ENCODE data around the gene AGAP5. TPM values are rescaled to one million over a fixed set of nuclear protein-coding genes. Genes with fewer than 3 reads are reported as not detected.

AGAP5 gene
- total and polyA plus RNA-seq, 11 donors = 1.2 to 6.2 (median 3.3) TPM

DNA sequence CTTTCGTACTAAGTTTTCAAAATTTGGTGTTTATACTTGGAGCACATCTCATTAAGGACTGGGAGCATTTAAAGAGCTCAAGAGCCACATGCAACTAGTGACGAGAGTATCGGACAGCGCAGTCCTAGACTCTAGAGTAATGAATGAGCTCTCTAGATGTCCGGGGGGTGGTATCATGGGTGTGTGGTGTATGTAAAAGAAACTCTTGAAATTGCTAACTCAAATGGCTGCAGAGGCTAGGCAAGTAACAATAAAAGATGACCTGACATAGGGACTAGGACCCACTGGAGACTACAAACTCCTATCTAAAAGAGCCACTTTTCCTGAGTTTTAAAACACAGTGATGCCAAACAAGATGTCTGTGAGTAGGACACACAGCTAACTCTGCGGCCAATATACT, 70.6 kb downstream of the AGAP5 start:
- no peaks in the 10 kb centered on the region for H3K9me3 ChIP-seq
- H3K36me3 ChIP-seq = no peaks in the 10 kb centered on the region
- H3K4me1 ChIP-seq = peaks cover 0 to 18% (median 9%) of the 10 kb centered on the region in 12 donors
- whole genome bisulfite sequencing, 4 donors = 96 to 98% (median 97%) methylated on average over 6 of the region's 6 CpGs
- TF ChIP-seq, protein P1, sequence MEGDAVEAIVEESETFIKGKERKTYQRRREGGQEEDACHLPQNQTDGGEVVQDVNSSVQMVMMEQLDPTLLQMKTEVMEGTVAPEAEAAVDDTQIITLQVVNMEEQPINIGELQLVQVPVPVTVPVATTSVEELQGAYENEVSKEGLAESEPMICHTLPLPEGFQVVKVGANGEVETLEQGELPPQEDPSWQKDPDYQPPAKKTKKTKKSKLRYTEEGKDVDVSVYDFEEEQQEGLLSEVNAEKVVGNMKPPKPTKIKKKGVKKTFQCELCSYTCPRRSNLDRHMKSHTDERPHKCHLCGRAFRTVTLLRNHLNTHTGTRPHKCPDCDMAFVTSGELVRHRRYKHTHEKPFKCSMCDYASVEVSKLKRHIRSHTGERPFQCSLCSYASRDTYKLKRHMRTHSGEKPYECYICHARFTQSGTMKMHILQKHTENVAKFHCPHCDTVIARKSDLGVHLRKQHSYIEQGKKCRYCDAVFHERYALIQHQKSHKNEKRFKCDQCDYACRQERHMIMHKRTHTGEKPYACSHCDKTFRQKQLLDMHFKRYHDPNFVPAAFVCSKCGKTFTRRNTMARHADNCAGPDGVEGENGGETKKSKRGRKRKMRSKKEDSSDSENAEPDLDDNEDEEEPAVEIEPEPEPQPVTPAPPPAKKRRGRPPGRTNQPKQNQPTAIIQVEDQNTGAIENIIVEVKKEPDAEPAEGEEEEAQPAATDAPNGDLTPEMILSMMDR (IDR thresholded peaks at IDR 0.05) = no peak
- TF ChIP-seq POLR2A (IDR thresholded peaks at IDR 0.05) = no peak
- no peak for DNase-seq
- no peak overlapping the region for H3K27ac ChIP-seq
- H3K4me3 ChIP-seq = no peak overlapping the region
- ATAC-seq = no peak
- no peaks in the 10 kb centered on the region for H3K27me3 ChIP-seq
- intact Hi-C loops (cut with DNase I) = loop anchor here in 8 of 10 donors (5.0 to 10.0 kb wide), 6 partner anchors 35 to 100 kb away; partner anchors contain the start of gene USP54 (in 2 of the 8)

DNA sequence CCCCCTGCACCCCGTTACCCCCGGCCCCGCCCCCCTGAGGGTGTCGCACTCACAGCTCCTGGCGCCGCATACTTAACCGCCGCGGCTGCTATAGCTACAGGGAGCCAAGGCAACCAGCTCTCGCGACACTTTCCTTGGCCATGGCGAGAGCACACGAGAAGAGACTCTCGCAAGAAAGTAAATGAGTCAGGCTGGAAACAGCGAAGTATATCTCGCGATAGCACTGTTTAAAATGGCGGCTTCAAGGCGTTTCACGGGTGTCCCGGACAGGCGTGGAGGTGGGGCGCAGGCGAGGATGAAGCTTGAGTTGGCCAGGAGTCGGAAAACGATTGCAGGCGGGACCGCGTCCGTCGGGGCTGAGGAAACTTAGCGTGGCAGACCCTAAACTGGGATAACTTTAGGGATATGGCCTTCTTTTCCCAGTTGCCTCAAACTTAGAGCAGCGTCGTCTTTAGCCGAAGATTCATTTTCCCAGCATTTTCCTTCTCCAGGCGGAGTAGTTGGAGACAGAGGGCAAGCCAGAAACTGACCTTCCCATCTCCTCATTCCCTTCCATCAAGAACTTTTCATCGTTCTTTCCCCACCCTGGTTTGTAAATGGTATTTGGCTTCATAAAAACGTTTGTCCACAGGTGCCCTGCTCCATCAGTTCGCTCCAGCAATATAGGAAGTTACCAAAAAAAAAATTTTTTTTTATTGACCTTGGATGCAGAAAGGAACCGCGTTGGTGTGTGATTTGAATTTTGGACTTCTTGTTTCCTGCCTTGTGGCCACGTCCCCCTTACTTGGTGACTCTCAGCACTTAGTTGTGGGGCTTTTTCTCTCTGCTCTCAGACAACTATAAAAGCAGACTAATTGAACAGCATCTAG, 71.8 kb downstream of the AGAP5 start:
- ATAC-seq = peak; percentile 96 to 99 (median 98)
- H3K27me3 ChIP-seq = no peaks in the 10 kb centered on the region
- DNase-seq = peak; percentile 92 to 95 (median 93)
- peaks cover 0 to 18% (median 9%) of the 10 kb centered on the region in 12 donors for H3K4me1 ChIP-seq
- no peaks in the 10 kb centered on the region for H3K36me3 ChIP-seq
- peak overlapping the region; percentile 62 to 99 (median 84) for H3K4me3 ChIP-seq
- WGBS, 4 donors = 2 to 5% (median 3%) methylated on average over 36 to 42 of the region's 42 CpGs
- no peaks in the 10 kb centered on the region for H3K9me3 ChIP-seq
- H3K27ac ChIP-seq = peak overlapping the region; percentile 41 to 89 (median 82)
- intact Hi-C loops (cut with DNase I) = loop anchor here in 8 of 10 donors (5.0 to 10.0 kb wide), 6 partner anchors 34 to 99 kb away; partner anchors contain the start of gene USP54 (in 2 of the 8)
- peak in 1 of 2 donors; percentile 51 for TF ChIP-seq POLR2A (IDR thresholded peaks at IDR 0.05)
- TF ChIP-seq, protein P1 (IDR thresholded peaks at IDR 0.05) = no peak

DNA sequence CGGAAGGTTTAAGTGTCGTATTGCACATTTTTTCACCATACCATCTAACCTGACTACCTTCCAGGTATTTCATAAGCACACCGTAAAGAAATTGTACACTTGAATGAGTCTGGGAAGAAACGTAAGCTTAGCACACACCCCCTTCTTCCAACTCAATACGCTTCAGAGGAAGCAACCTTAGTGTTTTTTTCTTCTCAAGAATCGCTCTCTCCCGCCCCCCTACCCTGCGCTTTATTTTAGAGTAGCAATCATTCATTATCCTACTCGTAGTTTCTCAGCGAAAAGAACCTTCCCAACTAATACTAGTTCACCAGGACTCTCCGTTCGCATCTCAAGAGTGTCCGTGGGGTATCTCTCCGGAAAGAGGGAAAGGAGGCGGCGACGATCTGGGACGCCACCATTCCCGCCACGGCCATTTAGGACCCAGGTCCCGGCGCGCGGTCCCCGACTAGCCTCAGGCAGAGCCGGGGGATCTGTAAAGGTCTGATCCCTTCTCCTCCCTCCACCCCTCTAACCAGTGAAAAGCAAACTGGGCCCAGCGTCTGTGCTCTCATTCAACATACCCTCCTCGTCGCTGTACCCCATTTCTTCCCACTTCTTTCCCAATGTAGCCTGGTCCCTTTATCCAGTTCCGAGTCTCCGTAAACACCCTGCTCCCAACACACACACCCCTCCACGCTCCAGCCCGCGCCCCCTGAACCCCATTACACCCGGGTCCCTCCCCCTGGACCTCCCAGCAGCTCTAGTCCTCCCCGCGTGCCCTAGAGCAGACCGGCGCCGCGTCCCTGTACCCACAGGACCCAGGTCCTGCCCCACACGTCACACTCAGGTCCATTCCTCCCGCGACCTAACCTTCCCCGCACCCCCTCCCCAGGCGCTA, 72.7 kb downstream of the AGAP5 start:
- intact Hi-C loops (cut with DNase I) = loop anchor here in 8 of 10 donors (5.0 to 10.0 kb wide), 6 partner anchors 33 to 98 kb away; partner anchors contain the start of gene USP54 (in 2 of the 8)
- no peaks in the 10 kb centered on the region for H3K9me3 ChIP-seq
- H3K4me1 ChIP-seq = peaks cover 0 to 18% (median 9%) of the 10 kb centered on the region in 12 donors
- no peaks in the 10 kb centered on the region for H3K36me3 ChIP-seq
- WGBS, 4 donors = 1% methylated on average over 46 of the region's 46 CpGs
- H3K4me3 ChIP-seq = peak overlapping the region; percentile 62 to 99 (median 84)
- DNase-seq = peak in 2 of 5 donors; percentile 25 to 66
- peak; percentile 37 to 82 (median 78) for ATAC-seq
- peak overlapping the region; percentile 41 to 86 (median 76) for H3K27ac ChIP-seq
- TF ChIP-seq, protein P1 (IDR thresholded peaks at IDR 0.05) = no peak
- no peaks in the 10 kb centered on the region for H3K27me3 ChIP-seq

Other genes with a start within 250 kb of the AGAP5 start
- gene PPP3CB, start 202.1 kb downstream of the AGAP5 start, total RNA-seq = 10 to 100 TPM; 46.6 to 77.1 (median 65.0) TPM
- 10 to 100 TPM; 29.0 to 49.3 TPM for gene PPP3CB, start 202.1 kb downstream of the AGAP5 start, polyA plus RNA-seq
- gene USP54, start 106.8 kb downstream of the AGAP5 start, total RNA-seq = 10 to 100 TPM; 14.1 to 37.3 (median 20.1) TPM
- 10 to 100 TPM in 1 of 2 donors, 1 to 10 TPM in 1; 9.1 to 10.4 TPM for gene USP54, start 106.8 kb downstream of the AGAP5 start, polyA plus RNA-seq
- gene MYOZ1, start 56.6 kb downstream of the AGAP5 start, total RNA-seq = 1 to 10 TPM in 3 of 9 donors, under 1 TPM in 5, not detected in 1; 0.23 to 2.5 (median 0.74) TPM
- under 1 TPM; 0.28 to 0.76 TPM for gene MYOZ1, start 56.6 kb downstream of the AGAP5 start, polyA plus RNA-seq
- 100 to 1,000 TPM; 129 to 649 (median 387) TPM for gene SYNPO2L, start 42.1 kb downstream of the AGAP5 start, total RNA-seq
- 100 to 1,000 TPM in 1 of 2 donors, 10 to 100 TPM in 1; 77.8 to 246 TPM for gene SYNPO2L, start 42.1 kb downstream of the AGAP5 start, polyA plus RNA-seq
- gene SEC24C, start 46.3 kb upstream of the AGAP5 start, total RNA-seq = 10 to 100 TPM; 42.8 to 65.5 (median 49.5) TPM
- 10 to 100 TPM; 26.4 to 59.6 TPM for gene SEC24C, start 46.3 kb upstream of the AGAP5 start, polyA plus RNA-seq
- gene CHCHD1, start 83.9 kb upstream of the AGAP5 start, total RNA-seq = 10 to 100 TPM; 17.3 to 39.8 (median 22.7) TPM
- 10 to 100 TPM; 76.0 to 77.9 TPM for gene CHCHD1, start 83.9 kb upstream of the AGAP5 start, polyA plus RNA-seq
- gene ZSWIM8, start 87.5 kb upstream of the AGAP5 start, total RNA-seq = 10 to 100 TPM; 37.6 to 69.7 (median 58.0) TPM
- gene ZSWIM8, start 87.5 kb upstream of the AGAP5 start, polyA plus RNA-seq = 10 to 100 TPM; 47.8 to 64.6 TPM
- gene NDST2, start 113.5 kb upstream of the AGAP5 start, total RNA-seq = 10 to 100 TPM in 6 of 9 donors, 1 to 10 TPM in 3; 5.8 to 32.3 (median 12.3) TPM
- 1 to 10 TPM; 8.3 to 9.4 TPM for gene NDST2, start 113.5 kb upstream of the AGAP5 start, polyA plus RNA-seq
- 10 to 100 TPM; 10.4 to 18.6 (median 14.7) TPM for gene CAMK2G, start 176.4 kb upstream of the AGAP5 start, total RNA-seq
- gene CAMK2G, start 176.4 kb upstream of the AGAP5 start, polyA plus RNA-seq = 10 to 100 TPM in 1 of 2 donors, 1 to 10 TPM in 1; 8.0 to 11.3 TPM
- gene PLAU, start 213.0 kb upstream of the AGAP5 start, total RNA-seq = 10 to 100 TPM in 5 of 9 donors, 1 to 10 TPM in 4; 7.8 to 68.1 (median 10.3) TPM
- gene PLAU, start 213.0 kb upstream of the AGAP5 start, polyA plus RNA-seq = 10 to 100 TPM in 1 of 2 donors, 1 to 10 TPM in 1; 3.3 to 11.8 TPM

Data from heart left ventricle (tissue), 16 donors.